Spleen (tissue), 7 donors: ENCODE measurements around the gene PDZD2.

Experiments used
- CTCF ChIP-seq, 11 experiments: fragments of 200-600 bp in 7 of 11; fragments of 450-650 bp in 4 of 11; sonication (generic) in 4 of 11; IDR thresholded peaks in 8 of 11; conservative IDR thresholded peaks in 3 of 11; 1 replicate in 7 of 11; 2 replicates in 4 of 11; pipeline versions ENCODE4 v1.4.0 to v1.8.0; 2016 to 2021; ENCODE audit warnings: antibody characterized with exemption in 11 of 11, inconsistent platforms in 4 of 11, mild to moderate bottlenecking in 1 of 11
- POLR2A ChIP-seq, 3 donors: fragments of 450-650 bp; IDR thresholded peaks; one replicate each; pipeline ENCODE4 v1.5.1; 2017; ENCODE audit warnings: antibody characterized with exemption in 3 of 3, mild to moderate bottlenecking in 1 of 3
- POLR2AphosphoS5 ChIP-seq, 3 donors: sonication (generic); formaldehyde crosslinking; IDR thresholded peaks; one replicate each; pipeline ENCODE4 v1.5.1; 2017; ENCODE audit warnings: antibody characterized with exemption in 3 of 3
- donor health status: DM: no; HTN: no; CAD: no; lungs with moderate emphysema.
- donor health status: DM: no; HTN: no; CAD: no.
- donor health status: DM: no; HTN: no; CAD: no.

- TF ChIP-seq POLR2A (IDR thresholded peaks at IDR 0.05), result no peak
- TF ChIP-seq CTCF (IDR thresholded peaks at IDR 0.05 in 8 of 11, conservative IDR thresholded peaks at IDR 0.05 in 3 of 11), result no peak
- no peak for TF ChIP-seq POLR2AphosphoS5 (IDR thresholded peaks at IDR 0.05)
Observed at GRCh38 chr5:31645420-31646081, 6.6 kb downstream of the PDZD2 start.
